OCI-LY7 (cell line): ENCODE measurements around the gene SIL1. TPM values are rescaled to one million over a fixed set of nuclear protein-coding genes. Genes with fewer than 3 reads are reported as not detected.

Experiments used
- BruUV-seq: library from RNA; stranded (reverse); fragments of 400-500 nt; replicated peaks from 2 replicates; lab custom pipeline; 2021; lab: Mats Ljungman, UMichigan
- CTCF ChIA-PET: fragments of 300-600 bp; sonication (Branson Sonifier 250); formaldehyde crosslinking; loops from one replicate; lab custom pipeline; 2022; ENCODE audit warnings: antibody characterized with exemption; ENCODE audit not compliant: unreplicated experiment; lab: Charles Lee
- POLR2A ChIA-PET: fragments of 300-600 bp; sonication (Branson Sonifier 250); formaldehyde crosslinking; loops from one replicate; lab custom pipeline; 2022; ENCODE audit warnings: antibody characterized with exemption; lab: Charles Lee
- DNase-seq: peaks from one replicate; pipeline ENCODE4 v3.0.0-alpha.2; 2015; ENCODE audit warnings: low spot score
- H2AFZ ChIP-seq: fragments of 200-600 bp; sonication (generic), shearing (Covaris generic); 2 replicates; pipeline ENCODE4 v1.6.1; 2014; ENCODE audit warnings: mild to moderate bottlenecking, antibody characterized with exemption, low read length, moderate library complexity
- H3K27ac ChIP-seq: fragments of 200-600 bp; sonication (generic); 2 replicates; pipeline ENCODE4 v1.5.1; 2014; ENCODE audit warnings: mixed run types, low read depth, mild to moderate bottlenecking, moderate library complexity, low read length, inconsistent platforms; ENCODE audit not compliant: poor library complexity, severe bottlenecking
- H3K36me3 ChIP-seq: fragments of 200-600 bp; sonication (generic); 2 replicates; pipeline ENCODE4 v1.6.1; 2014; ENCODE audit warnings: mild to moderate bottlenecking, antibody characterized with exemption, low read length, moderate library complexity, mixed read lengths; ENCODE audit not compliant: insufficient read depth
- H3K4me1 ChIP-seq: fragments of 200-600 bp; sonication (generic); 2 replicates; pipeline ENCODE4 v1.5.1; 2014; ENCODE audit warnings: mild to moderate bottlenecking, low read length; ENCODE audit not compliant: insufficient read depth, poor library complexity, severe bottlenecking
- H3K4me2 ChIP-seq: fragments of 200-600 bp; sonication (generic); 2 replicates; pipeline ENCODE4 v1.6.1; 2014; ENCODE audit warnings: mild to moderate bottlenecking, low read length
- H3K4me3 ChIP-seq: fragments of 200-600 bp; sonication (generic); 2 replicates; pipeline ENCODE4 v1.5.1; 2014; ENCODE audit warnings: mild to moderate bottlenecking, low read depth, low read length; ENCODE audit not compliant: poor library complexity, severe bottlenecking
- H3K79me2 ChIP-seq: fragments of 200-600 bp; sonication (generic); 2 replicates; pipeline ENCODE4 v1.6.1; 2016; ENCODE audit warnings: low read depth, mild to moderate bottlenecking, low read length, moderate library complexity, mixed read lengths; ENCODE audit not compliant: insufficient read depth
- H3K9me2 ChIP-seq: fragments of 200-600 bp; sonication (generic); 2 replicates; pipeline ENCODE4 v1.6.1; 2016; ENCODE audit warnings: mild to moderate bottlenecking, low read length, mixed read lengths; ENCODE audit not compliant: insufficient read depth
- H3K9me3 ChIP-seq: fragments of 200-600 bp; sonication (generic); 2 replicates; pipeline ENCODE4 v1.6.1; 2014; ENCODE audit warnings: mild to moderate bottlenecking, mixed run types, low read length, mixed read lengths
- H4K20me1 ChIP-seq: fragments of 200-600 bp; sonication (generic); 2 replicates; pipeline ENCODE4 v1.6.1; 2014; ENCODE audit warnings: mild to moderate bottlenecking, antibody characterized with exemption, low read length, moderate library complexity, mixed read lengths; ENCODE audit not compliant: insufficient read depth
- EZH2phosphoT487 ChIP-seq: fragments of 200-600 bp; sonication (generic); IDR thresholded peaks from 2 replicates; pipeline ENCODE4 v1.6.1; 2018; ENCODE audit warnings: low read depth, borderline replicate concordance, mild to moderate bottlenecking, mixed run types, antibody characterized with exemption, low read length, moderate library complexity, mixed read lengths
- intact Hi-C: fragments of 100-400 bp; cut with micrococcal nuclease; formaldehyde crosslinking; loops from one replicate; pipeline ENCODE4 v1.10.0; 2022; ENCODE audit not compliant: unreplicated experiment
- total RNA-seq, 2 experiments: library from RNA; depleted of rRNA in 1 of 2; stranded (reverse); fragments of >200 nt in 1 of 2; shearing (Covaris generic) in 1 of 2; gene quantifications; 2 replicates each; pipeline ENCODE4 v1.2.3, GENCODE V29; 2014 to 2022
- TF ChIP-seq, protein P1 (sequence below): fragments of 200-600 bp; sonication (generic); conservative IDR thresholded peaks from 2 replicates; pipeline ENCODE4 v1.5.1; 2014; ENCODE audit warnings: mild to moderate bottlenecking, antibody characterized with exemption, low read length, moderate library complexity, mixed read lengths

SIL1 gene
- total RNA-seq, 2 experiments from 2014 or later = 9.2 to 22.8 TPM

DNA sequence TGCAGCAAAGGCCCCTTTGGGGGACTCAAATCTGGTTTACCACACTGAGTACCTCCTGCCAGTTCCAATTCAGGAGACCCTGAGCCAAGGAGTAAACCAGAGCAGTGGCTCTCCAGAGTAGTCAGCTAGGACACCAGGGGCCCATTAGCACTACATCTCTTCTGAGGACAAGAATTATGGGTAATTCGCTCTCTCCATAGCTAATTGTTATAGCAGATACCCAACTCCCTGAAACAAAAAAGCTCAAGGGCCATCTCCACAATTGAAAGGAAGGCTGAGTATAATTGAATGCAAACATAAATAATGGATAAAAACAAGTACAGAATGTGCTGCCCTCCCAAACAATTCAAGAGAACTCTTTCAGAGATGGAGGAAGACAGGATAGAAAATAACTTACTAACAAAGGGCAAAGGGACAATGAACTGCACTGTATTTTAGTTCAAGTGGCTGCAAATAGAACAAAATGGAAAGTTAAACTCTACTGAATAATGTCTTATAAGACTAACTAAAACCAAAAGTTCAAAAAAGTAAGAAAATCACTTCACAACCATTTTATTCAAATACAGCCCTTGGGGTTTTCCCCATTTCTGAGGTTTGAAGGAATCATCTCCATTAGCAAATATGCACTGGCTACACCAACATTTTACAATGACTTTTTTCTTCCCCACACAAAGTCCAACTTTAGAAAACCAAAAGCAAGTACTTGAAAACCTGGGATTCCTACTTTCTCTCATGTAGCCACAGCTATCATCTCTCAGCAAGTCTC, 118.8 kb downstream of the SIL1 start:
- Histone ChIP-seq H3K9me2 (no peaks in the 10 kb centered on the region), H3K4me2 (no peak overlapping the region), H3K4me3 (no peak overlapping the region), H3K79me2 (no peaks in the 10 kb centered on the region), H4K20me1 (no peaks in the 10 kb centered on the region; the same call in 1 of the 2 replicates), H3K27ac (no peak overlapping the region), H2AFZ (no peak overlapping the region), H3K4me1 (no peaks in the 10 kb centered on the region), H3K36me3 (no peaks in the 10 kb centered on the region), H3K9me3 (no peaks in the 10 kb centered on the region)
- DNase-seq = no peak
- ChIA-PET CTCF (no interaction called here), POLR2A (interaction anchor here (0.6 to 0.9 kb wide), 2 partner anchors 8 to 245 kb away, joined by 4 to 6 read pairs; no protein-coding TSS in a partner anchor)
- TF ChIP-seq EZH2phosphoT487 = no peak
- TF ChIP-seq, protein P1, sequence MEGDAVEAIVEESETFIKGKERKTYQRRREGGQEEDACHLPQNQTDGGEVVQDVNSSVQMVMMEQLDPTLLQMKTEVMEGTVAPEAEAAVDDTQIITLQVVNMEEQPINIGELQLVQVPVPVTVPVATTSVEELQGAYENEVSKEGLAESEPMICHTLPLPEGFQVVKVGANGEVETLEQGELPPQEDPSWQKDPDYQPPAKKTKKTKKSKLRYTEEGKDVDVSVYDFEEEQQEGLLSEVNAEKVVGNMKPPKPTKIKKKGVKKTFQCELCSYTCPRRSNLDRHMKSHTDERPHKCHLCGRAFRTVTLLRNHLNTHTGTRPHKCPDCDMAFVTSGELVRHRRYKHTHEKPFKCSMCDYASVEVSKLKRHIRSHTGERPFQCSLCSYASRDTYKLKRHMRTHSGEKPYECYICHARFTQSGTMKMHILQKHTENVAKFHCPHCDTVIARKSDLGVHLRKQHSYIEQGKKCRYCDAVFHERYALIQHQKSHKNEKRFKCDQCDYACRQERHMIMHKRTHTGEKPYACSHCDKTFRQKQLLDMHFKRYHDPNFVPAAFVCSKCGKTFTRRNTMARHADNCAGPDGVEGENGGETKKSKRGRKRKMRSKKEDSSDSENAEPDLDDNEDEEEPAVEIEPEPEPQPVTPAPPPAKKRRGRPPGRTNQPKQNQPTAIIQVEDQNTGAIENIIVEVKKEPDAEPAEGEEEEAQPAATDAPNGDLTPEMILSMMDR = no peak
- BruUV-seq = no TSS peak
- intact Hi-C loops = no loop called here

DNA sequence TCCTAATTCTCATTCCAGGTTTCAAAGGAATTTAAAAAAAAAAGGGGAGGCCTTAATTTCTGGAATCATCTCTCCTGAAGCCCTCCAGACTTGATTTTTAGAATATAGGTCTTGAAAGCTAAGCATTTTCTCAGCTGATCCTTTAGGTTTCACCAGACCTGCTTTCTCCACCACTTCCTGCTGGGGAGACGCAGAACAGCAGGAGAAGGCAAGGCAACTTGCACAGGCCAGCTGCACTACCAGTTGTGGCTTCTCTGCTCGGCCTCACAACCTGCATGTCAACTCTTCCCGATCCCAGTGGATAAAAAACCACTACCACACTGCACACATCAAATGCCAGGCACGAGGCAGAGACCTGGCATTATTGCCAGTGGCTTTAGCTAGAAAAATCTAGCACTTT, 119.8 kb downstream of the SIL1 start:
- intact Hi-C loops = no loop called here
- no TSS peak for BruUV-seq
- Histone ChIP-seq H3K9me3 (no peaks in the 10 kb centered on the region), H3K36me3 (no peaks in the 10 kb centered on the region), H3K9me2 (no peaks in the 10 kb centered on the region), H4K20me1 (no peaks in the 10 kb centered on the region; the same call in 1 of the 2 replicates), H2AFZ (no peak overlapping the region), H3K27ac (no peak overlapping the region), H3K4me2 (no peak overlapping the region), H3K79me2 (no peaks in the 10 kb centered on the region), H3K4me1 (no peaks in the 10 kb centered on the region), H3K4me3 (no peak overlapping the region)
- POLR2A ChIA-PET = no interaction called here
- TF ChIP-seq EZH2phosphoT487 = no peak
- TF ChIP-seq, protein P1 = no peak
- CTCF ChIA-PET = no interaction called here
- no peak for DNase-seq

DNA sequence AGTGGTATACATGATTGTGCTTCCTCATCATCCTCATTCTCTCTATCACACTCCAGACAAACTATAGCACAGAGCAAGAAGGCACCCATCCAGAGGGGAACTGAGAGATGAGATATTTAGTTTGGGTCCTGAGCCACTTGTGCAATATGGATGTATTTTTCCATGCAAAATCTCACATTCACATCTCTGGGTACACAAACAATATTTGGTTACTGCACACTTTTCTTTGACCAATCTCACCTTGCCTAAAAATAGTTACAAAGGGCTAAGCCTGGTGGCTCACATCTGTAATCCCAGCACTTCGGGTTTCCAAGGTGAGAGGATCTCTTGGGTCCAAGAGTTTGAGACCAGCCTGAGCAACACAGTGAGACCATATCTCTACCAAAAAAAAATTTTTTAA, 120.3 kb downstream of the SIL1 start:
- Histone ChIP-seq H4K20me1 (no peaks in the 10 kb centered on the region; the same call in 1 of the 2 replicates), H3K4me1 (no peaks in the 10 kb centered on the region), H3K4me3 (no peak overlapping the region), H3K4me2 (no peak overlapping the region), H3K36me3 (no peaks in the 10 kb centered on the region), H2AFZ (no peak overlapping the region), H3K79me2 (no peaks in the 10 kb centered on the region), H3K27ac (no peak overlapping the region), H3K9me2 (no peaks in the 10 kb centered on the region), H3K9me3 (no peaks in the 10 kb centered on the region)
- BruUV-seq = no TSS peak
- intact Hi-C loops = no loop called here
- TF ChIP-seq, protein P1 = no peak
- no peak for TF ChIP-seq EZH2phosphoT487
- ChIA-PET POLR2A (interaction anchor here (0.6 kb wide), 1 partner anchor 10 kb away, joined by 7 read pairs; no protein-coding TSS in a partner anchor), CTCF (no interaction called here)
- DNase-seq = no peak
